Measurements from ENCODE around the gene ZC3H10.

DNA sequence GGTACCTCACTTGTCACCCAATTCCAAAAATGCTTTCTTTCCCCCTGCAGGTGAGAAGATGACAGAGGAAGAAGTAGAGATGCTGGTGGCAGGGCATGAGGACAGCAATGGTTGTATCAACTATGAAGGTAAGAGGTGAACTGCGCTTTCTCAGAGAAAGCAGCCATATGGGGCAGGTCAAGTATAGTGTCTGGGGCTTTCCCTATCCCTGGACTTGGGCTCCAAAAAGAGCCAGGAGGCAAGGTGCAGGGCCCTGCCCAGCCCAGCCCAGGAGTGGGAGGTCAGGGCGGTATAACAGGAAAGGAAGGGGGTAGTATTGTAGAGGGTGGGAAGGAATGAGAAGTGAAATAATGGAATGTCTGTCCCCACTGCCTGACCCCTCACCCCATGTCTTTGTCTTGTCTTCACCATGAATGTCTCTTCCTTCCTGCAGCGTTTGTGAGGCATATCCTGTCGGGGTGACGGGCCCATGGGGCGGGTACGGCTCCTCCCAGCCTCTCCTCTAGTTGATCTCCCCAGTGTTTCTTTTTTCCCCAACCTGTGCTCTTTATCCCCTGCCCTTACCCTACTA, 42.2 kb downstream of the ZC3H10 start:
- TF ChIP-seq SUZ12 (IDR thresholded peaks at IDR 0.05) = no peak
- TF ChIP-seq ZNF384 (IDR thresholded peaks at IDR 0.05) = no peak
- TF ChIP-seq, protein P1, sequence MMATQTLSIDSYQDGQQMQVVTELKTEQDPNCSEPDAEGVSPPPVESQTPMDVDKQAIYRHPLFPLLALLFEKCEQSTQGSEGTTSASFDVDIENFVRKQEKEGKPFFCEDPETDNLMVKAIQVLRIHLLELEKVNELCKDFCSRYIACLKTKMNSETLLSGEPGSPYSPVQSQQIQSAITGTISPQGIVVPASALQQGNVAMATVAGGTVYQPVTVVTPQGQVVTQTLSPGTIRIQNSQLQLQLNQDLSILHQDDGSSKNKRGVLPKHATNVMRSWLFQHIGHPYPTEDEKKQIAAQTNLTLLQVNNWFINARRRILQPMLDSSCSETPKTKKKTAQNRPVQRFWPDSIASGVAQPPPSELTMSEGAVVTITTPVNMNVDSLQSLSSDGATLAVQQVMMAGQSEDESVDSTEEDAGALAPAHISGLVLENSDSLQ (IDR thresholded peaks at IDR 0.05) = no peak
- no peak for TF ChIP-seq BHLHE40 (IDR thresholded peaks at IDR 0.05; ENCODE audit: borderline replicate concordance)
- TF ChIP-seq FOXM1 (IDR thresholded peaks at IDR 0.05; ENCODE audit: borderline replicate concordance) = no peak
- no peak for TF ChIP-seq FOXK2 (IDR thresholded peaks at IDR 0.05)
- TF ChIP-seq ELF4 (IDR thresholded peaks at IDR 0.05) = no peak
- no peak for TF ChIP-seq SP1 (IDR thresholded peaks at IDR 0.05)
- TF ChIP-seq TARDBP (IDR thresholded peaks at IDR 0.05) = no peak
- no peak for TF ChIP-seq LEF1 (IDR thresholded peaks at IDR 0.05; ENCODE audit: borderline replicate concordance)
- no peak for TF ChIP-seq NFRKB (IDR thresholded peaks at IDR 0.05)
- TF ChIP-seq ARNT (IDR thresholded peaks at IDR 0.05) = no peak
- no peak for TF ChIP-seq FOXA1 (IDR thresholded peaks at IDR 0.05)
- no peak for TF ChIP-seq HDGF (IDR thresholded peaks at IDR 0.05; ENCODE audit: borderline replicate concordance)

Data from HEK293T (cell line).